NCI-H345 (cell line): ENCODE results near the gene MYO1D.
"Not testable (repeated sequence)": the region's sequence is repeated elsewhere in the genome, so short reads cannot be mapped to it uniquely, and the experiment has no call there.

Experiments used
- DNase-seq: peaks from one replicate; lab custom pipeline; 2025; lab: John Stamatoyannopoulos, UW

Gene MYO1D

GRCh38 chr17:32461498-32461852, 415.4 kb downstream of the MYO1D start:
- DNase-seq = no peak

GRCh38 chr17:32460054-32460453, 416.9 kb downstream of the MYO1D start:
- no peak for DNase-seq

- DNase-seq = no peak
Measured at GRCh38 chr17:32458371-32458770, 418.6 kb downstream of the MYO1D start.

GRCh38 chr17:32453370-32453769, 423.6 kb downstream of the MYO1D start:
- no peak for DNase-seq

GRCh38 chr17:32452281-32452680, 424.6 kb downstream of the MYO1D start:
- no peak for DNase-seq

GRCh38 chr17:32451879-32452278, 425.0 kb downstream of the MYO1D start:
- no peak for DNase-seq

- not testable (repeated sequence) for DNase-seq
Measured at GRCh38 chr17:32450379-32450778, 426.5 kb downstream of the MYO1D start.

GRCh38 chr17:32449963-32450362, 427.0 kb downstream of the MYO1D start:
- no peak for DNase-seq

GRCh38 chr17:32446949-32447348, 430.0 kb downstream of the MYO1D start:
- DNase-seq = no peak

GRCh38 chr17:32445971-32446370, 431.0 kb downstream of the MYO1D start:
- no peak for DNase-seq

GRCh38 chr17:32445497-32445896, 431.4 kb downstream of the MYO1D start:
- no peak for DNase-seq

- peak; percentile 22 for DNase-seq
Measured at GRCh38 chr17:32445074-32445415, 431.9 kb downstream of the MYO1D start.

- peak; percentile 97 for DNase-seq
Measured at GRCh38 chr17:32444301-32445073, 432.4 kb downstream of the MYO1D start, which contains the start of gene PSMD11. Gene PSMD11, plus strand, starts transcription at chr17:32444510. Its CDS starts 14 bp downstream, at chr17:32444524.

GRCh38 chr17:32443827-32444300, 433.1 kb downstream of the MYO1D start:
- DNase-seq = no peak
